22Rv1 (cell line): ENCODE results near the gene ZNF296.

ENCODE experiments used
- H3K27ac ChIP-seq: fragments of 450-650 bp; 2 replicates; pipeline ENCODE4 v1.5.1; 2017
- ZFX ChIP-seq: fragments of 450-650 bp; IDR thresholded peaks from 2 replicates; pipeline ENCODE4 v1.6.1; 2017; ENCODE audit warnings: antibody characterized with exemption, borderline replicate concordance
- TF ChIP-seq, protein P1 (sequence below): fragments of 450-650 bp; IDR thresholded peaks from 2 replicates; pipeline ENCODE4 v1.5.1; 2017; ENCODE audit warnings: mild to moderate bottlenecking

The ZNF296 gene

GRCh38 chr19:45097450-45097775 lies 21.1 kb upstream of the ZNF296 start:
- TF ChIP-seq, protein P1, sequence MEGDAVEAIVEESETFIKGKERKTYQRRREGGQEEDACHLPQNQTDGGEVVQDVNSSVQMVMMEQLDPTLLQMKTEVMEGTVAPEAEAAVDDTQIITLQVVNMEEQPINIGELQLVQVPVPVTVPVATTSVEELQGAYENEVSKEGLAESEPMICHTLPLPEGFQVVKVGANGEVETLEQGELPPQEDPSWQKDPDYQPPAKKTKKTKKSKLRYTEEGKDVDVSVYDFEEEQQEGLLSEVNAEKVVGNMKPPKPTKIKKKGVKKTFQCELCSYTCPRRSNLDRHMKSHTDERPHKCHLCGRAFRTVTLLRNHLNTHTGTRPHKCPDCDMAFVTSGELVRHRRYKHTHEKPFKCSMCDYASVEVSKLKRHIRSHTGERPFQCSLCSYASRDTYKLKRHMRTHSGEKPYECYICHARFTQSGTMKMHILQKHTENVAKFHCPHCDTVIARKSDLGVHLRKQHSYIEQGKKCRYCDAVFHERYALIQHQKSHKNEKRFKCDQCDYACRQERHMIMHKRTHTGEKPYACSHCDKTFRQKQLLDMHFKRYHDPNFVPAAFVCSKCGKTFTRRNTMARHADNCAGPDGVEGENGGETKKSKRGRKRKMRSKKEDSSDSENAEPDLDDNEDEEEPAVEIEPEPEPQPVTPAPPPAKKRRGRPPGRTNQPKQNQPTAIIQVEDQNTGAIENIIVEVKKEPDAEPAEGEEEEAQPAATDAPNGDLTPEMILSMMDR, result no peak
- no peak for TF ChIP-seq ZFX
- H3K27ac ChIP-seq, result no peak overlapping the region

DNA sequence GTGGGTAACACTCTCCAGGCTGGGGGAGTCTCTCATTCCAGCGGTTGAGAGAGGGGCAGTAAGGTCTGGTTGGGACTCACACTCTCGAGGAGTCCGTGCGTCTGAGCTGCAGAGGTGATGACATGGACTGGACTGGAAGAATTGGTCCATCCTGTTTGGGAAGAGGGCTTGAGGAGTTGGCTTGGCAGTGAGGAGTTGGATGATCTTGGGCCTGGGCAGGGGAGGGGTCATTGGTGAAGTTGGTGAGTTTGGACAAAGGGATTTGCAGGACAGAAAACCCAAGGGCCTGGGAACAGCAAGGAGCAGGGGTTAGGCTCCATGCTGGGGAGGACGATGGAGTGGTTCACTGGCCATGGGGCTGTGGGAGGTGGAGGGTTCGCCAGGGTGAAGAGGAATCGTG lies 20.4 kb upstream of the ZNF296 start:
- no peak overlapping the region for H3K27ac ChIP-seq
- TF ChIP-seq, protein P1, result no peak
- TF ChIP-seq ZFX, result no peak

DNA sequence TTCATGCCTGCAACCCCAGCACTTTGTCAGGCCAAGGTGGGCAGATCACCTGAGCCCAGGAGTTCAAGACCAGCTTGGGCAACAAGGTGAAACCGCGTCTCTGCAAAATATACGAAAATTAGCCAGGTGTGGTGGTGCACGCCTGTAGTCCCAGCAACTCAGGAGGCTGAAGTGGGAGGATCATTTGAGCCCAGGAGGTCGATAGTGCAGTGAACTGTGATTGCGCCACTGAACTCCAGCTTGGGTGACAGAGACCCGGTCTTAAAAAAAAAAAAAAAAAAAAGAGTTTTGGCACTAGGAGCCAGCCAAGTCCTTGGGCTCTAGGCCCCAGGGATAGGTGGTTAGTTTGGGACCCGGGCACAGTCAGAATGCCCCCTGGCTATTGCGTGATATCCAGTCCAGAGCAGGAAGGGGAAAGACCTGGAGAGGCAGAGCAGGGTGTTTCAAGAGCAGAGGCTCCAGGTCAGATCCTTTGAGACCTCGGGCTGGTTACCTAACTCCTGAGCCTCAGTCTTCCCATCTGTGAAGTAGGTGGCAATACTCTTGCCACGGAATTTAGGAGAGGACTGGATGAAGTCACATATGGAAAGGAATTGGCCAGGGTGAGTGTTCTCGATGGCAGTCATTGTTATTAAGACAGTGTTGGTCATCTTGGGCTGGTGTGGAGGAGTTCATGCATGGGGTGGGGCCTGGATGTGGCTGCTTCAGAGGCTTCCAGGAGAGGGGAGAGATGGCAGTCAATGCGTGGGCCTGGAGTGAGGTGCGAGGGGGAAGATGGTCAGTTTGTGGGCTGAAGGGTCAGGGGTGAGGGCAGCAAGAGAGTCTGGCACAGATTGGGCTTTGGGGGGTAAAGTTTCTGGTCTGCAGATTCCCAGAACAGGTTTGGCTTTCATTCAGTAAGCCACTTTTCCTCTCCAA lies 19.5 kb upstream of the ZNF296 start:
- H3K27ac ChIP-seq, result no peak overlapping the region
- TF ChIP-seq, protein P1, result no peak
- TF ChIP-seq ZFX, result no peak

DNA sequence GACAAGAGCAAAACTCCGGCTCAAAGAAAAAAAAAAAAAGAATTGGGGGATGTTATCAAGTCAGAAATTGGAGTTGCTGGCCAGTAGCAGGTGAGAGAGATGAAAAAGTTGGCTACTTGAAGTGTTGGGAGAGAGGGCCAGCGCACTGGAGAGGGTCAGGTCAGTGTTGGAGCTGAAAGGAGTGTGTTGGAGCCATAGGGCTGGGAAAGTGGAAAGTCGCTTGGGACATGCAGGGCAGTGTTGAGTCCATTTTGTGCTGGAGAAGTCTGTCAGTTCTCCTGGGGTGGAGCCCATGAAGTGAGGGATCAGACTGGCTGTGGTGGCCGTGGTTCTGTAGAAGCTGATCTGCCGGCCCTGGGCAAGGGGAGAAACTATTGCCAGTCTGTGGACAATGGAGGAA lies 18.4 kb upstream of the ZNF296 start:
- 0 out of 2 replicates have a peak overlapping the region, but pooled peaks have one; percentile 97 for H3K27ac ChIP-seq
- TF ChIP-seq, protein P1, result no peak
- TF ChIP-seq ZFX, result no peak

DNA sequence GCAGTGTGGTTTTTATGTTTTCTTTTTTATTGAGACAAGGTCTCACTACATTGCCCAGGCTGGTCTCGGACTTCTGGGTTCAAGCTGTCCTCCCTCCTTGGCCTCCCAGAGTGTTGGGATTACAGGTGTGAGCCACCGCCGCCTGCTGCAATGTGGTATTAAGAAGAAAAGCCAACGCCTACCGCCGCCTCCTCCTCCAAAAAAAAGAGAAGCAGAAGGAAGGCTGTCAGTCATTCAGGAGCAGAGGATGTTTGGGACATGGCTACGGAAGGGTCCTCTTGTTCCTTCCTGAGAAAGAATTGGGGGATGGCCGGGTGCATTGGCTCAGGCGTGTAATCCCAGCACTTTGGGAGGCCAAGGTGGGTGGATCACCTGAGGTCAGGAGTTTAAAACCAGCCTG lies 17.9 kb upstream of the ZNF296 start:
- peak overlapping the region; percentile 97 for H3K27ac ChIP-seq

GRCh38 chr19:45092747-45093678 lies 16.7 kb upstream of the ZNF296 start, which contains the start of gene PPP1R37:
TSS of gene PPP1R37 (plus strand) at chr19:45093179. CDS start at chr19:45093326, 147 bp downstream.
- TF ChIP-seq, protein P1, result peak; percentile 29
- no peak for TF ChIP-seq ZFX
- H3K27ac ChIP-seq, result peak within 1 kb of the TSS; percentile 97

More for the DNA sequence above, 17.9 kb upstream of the ZNF296 start:
- TF ChIP-seq, protein P1, result no peak
- TF ChIP-seq ZFX, result no peak
